22Rv1 (cell line): Measurements from ENCODE around the gene AIP.

ENCODE experiments used
- H3K27ac ChIP-seq: fragments of 450-650 bp; 2 replicates; pipeline ENCODE4 v1.5.1; 2017
- ZFX ChIP-seq: fragments of 450-650 bp; IDR thresholded peaks from 2 replicates; pipeline ENCODE4 v1.6.1; 2017; ENCODE audit warnings: antibody characterized with exemption, borderline replicate concordance
- TF ChIP-seq, protein P1 (sequence below): fragments of 450-650 bp; IDR thresholded peaks from 2 replicates; pipeline ENCODE4 v1.5.1; 2017; ENCODE audit warnings: mild to moderate bottlenecking

AIP gene

DNA sequence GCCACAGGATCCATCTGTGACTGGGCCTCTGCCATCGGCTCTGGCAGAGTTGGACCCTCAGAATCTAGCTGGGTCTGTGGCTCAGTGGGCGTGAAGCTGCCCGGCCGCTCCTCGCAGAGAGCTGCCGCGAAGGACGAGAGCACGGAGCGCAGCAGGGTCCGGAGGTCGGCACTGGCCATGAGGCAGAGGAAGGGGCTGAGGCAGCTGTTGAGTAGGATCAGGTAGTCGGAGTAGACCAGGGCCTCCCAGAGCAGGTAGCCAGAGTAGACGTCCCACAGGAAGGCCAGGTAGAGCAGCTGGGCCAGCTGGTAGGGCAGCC lies 31.2 kb upstream of the AIP start:
- peak overlapping the region; percentile 61; the same call in 1 of the 2 replicates for H3K27ac ChIP-seq
- TF ChIP-seq ZFX: no peak
- TF ChIP-seq, protein P1, sequence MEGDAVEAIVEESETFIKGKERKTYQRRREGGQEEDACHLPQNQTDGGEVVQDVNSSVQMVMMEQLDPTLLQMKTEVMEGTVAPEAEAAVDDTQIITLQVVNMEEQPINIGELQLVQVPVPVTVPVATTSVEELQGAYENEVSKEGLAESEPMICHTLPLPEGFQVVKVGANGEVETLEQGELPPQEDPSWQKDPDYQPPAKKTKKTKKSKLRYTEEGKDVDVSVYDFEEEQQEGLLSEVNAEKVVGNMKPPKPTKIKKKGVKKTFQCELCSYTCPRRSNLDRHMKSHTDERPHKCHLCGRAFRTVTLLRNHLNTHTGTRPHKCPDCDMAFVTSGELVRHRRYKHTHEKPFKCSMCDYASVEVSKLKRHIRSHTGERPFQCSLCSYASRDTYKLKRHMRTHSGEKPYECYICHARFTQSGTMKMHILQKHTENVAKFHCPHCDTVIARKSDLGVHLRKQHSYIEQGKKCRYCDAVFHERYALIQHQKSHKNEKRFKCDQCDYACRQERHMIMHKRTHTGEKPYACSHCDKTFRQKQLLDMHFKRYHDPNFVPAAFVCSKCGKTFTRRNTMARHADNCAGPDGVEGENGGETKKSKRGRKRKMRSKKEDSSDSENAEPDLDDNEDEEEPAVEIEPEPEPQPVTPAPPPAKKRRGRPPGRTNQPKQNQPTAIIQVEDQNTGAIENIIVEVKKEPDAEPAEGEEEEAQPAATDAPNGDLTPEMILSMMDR: no peak

DNA sequence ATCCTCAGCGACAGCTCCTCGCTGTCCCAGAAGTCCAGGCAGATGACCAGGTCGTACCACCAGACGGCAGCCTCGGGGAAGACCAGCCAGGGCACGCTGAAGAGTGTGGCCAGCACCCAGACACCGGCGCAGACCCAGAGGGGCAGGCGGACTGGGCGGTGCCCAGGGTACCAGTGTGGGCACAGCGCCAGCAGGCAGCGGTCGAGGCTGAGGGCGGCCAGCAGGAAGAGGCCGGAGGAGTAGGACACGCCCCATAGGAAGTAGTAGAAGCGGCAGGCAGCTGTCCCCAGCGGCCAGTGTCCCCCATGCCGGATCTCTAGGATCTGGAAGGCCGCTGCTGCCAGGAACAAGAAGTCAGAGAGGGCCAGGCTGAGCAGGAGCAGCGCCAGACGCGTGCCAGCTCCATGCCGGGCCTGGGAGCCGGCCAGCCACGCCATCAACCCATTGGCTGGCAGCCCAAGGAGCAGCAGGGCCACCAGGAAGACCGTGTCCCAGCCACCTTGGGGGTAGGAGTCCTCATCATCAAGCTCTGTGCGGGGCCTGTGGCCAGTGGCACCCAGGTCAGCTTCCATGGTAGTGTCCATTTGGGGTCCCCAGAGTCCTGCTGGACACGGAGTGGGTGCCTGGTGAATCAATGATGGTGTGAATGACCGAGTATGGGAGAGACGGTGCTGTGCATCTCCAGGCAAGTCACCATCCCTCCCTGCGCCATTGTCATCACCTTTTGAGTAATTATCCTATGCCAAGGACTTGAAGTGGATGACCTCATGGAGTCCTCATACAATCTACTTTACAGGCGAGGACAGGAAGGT lies 30.5 kb upstream of the AIP start, which contains the start of gene GPR152:
Gene GPR152 (minus strand): TSS at position 589 of the 812 bp plus-strand sequence. CDS start 5 bp downstream, at position 584.
- H3K27ac ChIP-seq: peak within 1 kb of the TSS; percentile 61
- no peak for TF ChIP-seq ZFX
- TF ChIP-seq, protein P1: 0 out of 2 replicates have a peak, but pooled peaks have one; percentile 13

DNA sequence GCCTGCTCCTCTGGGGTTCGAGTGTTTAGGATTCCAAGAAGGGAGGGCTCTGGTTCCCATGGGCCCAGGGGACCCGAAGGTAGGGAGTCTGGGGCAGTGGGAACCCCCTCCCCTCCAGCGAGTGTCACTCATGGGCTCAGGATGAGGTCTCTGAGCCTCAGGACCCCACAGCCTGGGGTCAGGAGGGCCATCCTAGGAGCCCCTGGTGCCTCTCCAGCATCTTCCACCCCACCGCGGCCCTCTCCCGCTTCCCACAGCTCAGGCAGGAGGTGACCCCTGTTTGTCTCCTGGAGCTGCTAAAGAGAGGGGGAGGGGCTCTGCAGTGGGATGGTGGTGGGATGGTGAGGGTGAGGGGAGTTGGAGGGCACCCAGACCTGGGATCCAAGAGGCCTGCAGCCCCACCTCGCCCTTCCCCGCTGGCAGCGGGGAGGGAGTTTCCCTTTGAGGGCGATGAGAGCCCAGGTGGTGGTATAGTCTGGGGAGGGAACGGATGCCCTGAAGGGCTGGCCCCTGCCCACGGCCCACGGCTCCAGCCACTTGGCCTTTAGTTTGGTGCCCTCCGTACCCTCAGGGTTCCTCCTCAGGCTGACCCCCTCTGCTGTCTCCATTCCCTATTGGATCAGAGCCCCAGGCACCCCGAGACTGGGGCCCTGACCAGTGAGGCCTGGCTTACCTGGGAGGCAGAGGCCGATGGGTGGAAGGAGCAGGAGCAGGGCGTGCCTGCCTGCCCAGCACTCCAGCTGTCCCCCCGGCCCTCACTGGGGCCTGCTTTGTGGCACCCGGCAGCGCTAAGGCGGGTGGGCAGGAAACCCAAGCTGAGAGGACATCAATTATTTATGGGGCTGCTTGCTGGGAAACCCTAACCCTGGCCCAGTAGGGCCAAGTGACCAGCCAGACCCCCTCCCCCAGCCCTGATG lies 28.8 kb upstream of the AIP start:
- TF ChIP-seq ZFX: no peak
- TF ChIP-seq, protein P1: no peak
- H3K27ac ChIP-seq: no peak overlapping the region

DNA sequence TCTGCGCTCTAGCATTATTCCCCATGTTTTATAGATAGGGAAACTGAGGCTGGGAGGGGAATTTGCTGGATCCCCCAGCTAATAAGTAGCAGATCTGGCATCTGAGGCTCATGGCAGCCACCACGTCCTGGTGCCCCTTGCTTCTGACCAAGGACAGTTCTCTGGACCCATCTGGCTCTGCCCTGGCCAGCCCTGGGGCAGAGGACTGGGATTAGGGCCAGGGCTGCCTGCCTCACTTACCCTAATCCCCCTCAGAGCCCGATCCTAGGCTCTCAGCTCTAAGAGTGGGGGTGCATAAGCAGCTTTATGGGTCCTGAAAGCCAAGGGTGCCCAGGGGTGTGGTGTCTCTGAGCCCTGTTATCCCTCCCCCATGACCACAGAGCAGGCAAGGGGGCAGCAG lies 27.8 kb upstream of the AIP start, which contains the start of gene CABP4:
Gene CABP4 (plus strand): TSS at position 301 of the 400 bp plus-strand sequence. CDS start 70 bp downstream, at position 371.
- TF ChIP-seq, protein P1: no peak
- no peak for TF ChIP-seq ZFX

DNA sequence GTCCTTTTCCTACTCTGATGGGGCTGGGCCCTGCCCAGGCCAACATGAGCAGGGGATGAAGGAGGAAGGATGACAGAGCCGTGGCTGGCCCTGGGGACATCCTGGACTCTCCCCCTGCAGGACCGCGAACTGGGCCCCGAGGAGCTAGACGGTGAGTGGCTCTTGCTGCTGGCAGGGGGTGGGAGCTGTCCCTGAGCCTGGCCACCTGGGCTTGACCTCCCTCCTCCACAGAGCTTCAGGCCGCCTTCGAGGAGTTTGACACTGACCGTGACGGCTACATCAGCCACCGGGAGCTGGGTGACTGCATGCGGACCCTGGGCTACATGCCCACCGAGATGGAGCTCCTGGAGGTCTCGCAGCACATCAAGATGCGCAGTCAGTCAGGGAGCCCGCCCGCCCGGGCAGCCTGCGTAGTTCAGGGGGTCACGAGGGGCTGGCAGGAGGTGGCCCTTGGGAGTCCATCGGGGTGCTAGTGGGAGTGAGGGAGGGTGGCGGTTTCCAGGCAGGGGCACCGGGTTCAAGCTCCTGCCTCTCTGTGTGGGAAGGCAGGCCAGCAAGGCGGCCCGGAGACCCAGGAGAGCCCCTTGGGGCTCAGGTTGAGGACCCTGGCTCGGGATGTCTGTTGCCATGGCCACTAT lies 26.6 kb upstream of the AIP start:
- TF ChIP-seq ZFX: no peak
- TF ChIP-seq, protein P1: no peak
- no peak overlapping the region for H3K27ac ChIP-seq

More for the DNA sequence above, 27.8 kb upstream of the AIP start, which contains the start of gene CABP4:
- no peak within 1 kb of the TSS for H3K27ac ChIP-seq

DNA sequence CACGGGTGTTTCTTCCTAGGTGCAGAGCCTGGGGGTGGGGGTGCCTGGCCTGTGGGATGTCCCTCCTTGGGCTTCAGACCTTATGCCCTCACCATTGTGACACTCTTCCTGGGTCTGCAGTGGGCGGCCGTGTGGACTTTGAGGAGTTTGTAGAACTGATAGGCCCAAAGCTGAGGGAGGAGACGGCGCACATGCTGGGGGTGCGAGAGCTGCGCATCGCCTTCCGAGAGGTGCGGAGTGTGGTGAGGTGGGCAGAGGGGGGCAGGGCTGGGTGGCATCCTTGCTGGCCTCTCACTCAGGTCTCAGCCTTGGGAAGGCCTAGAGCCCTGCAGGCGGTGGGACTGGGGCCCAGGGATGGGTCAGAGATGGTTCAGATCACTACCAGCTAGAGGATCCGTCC lies 25.4 kb upstream of the AIP start:
- TF ChIP-seq ZFX: no peak
- TF ChIP-seq, protein P1: no peak
- H3K27ac ChIP-seq: no peak overlapping the region
